WERI-Rb-1 (cell line): ENCODE results near the gene DMKN.

ENCODE experiments used
- DNase-seq: peaks from one replicate; pipeline ENCODE4 v3.0.0-alpha.2; 2020
- H3K27ac ChIP-seq: fragments of 250-450 bp; sonication (Bioruptor Pico); 2 replicates; pipeline ENCODE4 v1.5.1; 2020; ENCODE audit warnings: mild to moderate bottlenecking, moderate library complexity
- H3K27me3 ChIP-seq: fragments of 250-450 bp; sonication (Bioruptor Pico); 2 replicates; pipeline ENCODE4 v1.5.1; 2021; ENCODE audit warnings: mild to moderate bottlenecking, low read depth, moderate library complexity; ENCODE audit not compliant: insufficient read depth, severe bottlenecking
- H3K36me3 ChIP-seq: fragments of 250-450 bp; sonication (Bioruptor Pico); 2 replicates; pipeline ENCODE4 v1.5.1; 2020; ENCODE audit warnings: mild to moderate bottlenecking, moderate library complexity
- H3K4me3 ChIP-seq: 2 replicates; pipeline ENCODE4 v1.5.1; 2011; ENCODE audit warnings: low read depth, mild to moderate bottlenecking, control low read depth, low read length
- H3K9me3 ChIP-seq: fragments of 250-450 bp; sonication (Bioruptor Pico); 2 replicates; pipeline ENCODE4 v1.5.1; 2021; ENCODE audit warnings: mild to moderate bottlenecking, moderate library complexity; ENCODE audit not compliant: severe bottlenecking
- CTCF ChIP-seq: IDR thresholded peaks from 2 replicates; pipeline ENCODE4 v1.5.1; 2011; ENCODE audit warnings: low read depth, mild to moderate bottlenecking, control low read depth, inconsistent platforms, low read length

Gene DMKN

GRCh38 chr19:35552534-35553384 is 39.3 kb upstream of the DMKN start:
- Histone ChIP-seq H3K9me3 (peaks cover 3% of the 10 kb centered on the region), H3K4me3 (no peak overlapping the region), H3K36me3 (no peaks in the 10 kb centered on the region), H3K27ac (no peak overlapping the region), H3K27me3 (no peaks in the 10 kb centered on the region)
- DNase-seq: no peak
- TF ChIP-seq CTCF: no peak

- Histone ChIP-seq H3K27ac (no peak overlapping the region), H3K27me3 (no peaks in the 10 kb centered on the region), H3K4me3 (no peak overlapping the region), H3K9me3 (peaks cover 3% of the 10 kb centered on the region), H3K36me3 (peaks cover 6% of the 10 kb centered on the region; the same call in 1 of the 2 replicates)
- TF ChIP-seq CTCF: no peak
- no peak for DNase-seq
Measured at GRCh38 chr19:35551091-35551810, 37.8 kb upstream of the DMKN start.

GRCh38 chr19:35549879-35550523 is 36.6 kb upstream of the DMKN start:
- DNase-seq: no peak
- Histone ChIP-seq H3K27ac (no peak overlapping the region), H3K9me3 (no peaks in the 10 kb centered on the region), H3K36me3 (peaks cover 6% of the 10 kb centered on the region; the same call in 1 of the 2 replicates), H3K4me3 (no peak overlapping the region), H3K27me3 (no peaks in the 10 kb centered on the region)
- TF ChIP-seq CTCF: no peak

GRCh38 chr19:35549174-35549788 is 35.8 kb upstream of the DMKN start:
- peaks cover 6% of the 10 kb centered on the region; the same call in 1 of the 2 replicates for H3K36me3 ChIP-seq
- no peak overlapping the region for H3K4me3 ChIP-seq
- H3K27me3 ChIP-seq: no peaks in the 10 kb centered on the region
- TF ChIP-seq CTCF: peak; percentile 75
- no peak overlapping the region for H3K27ac ChIP-seq
- DNase-seq: peak; percentile 62
- no peaks in the 10 kb centered on the region for H3K9me3 ChIP-seq

GRCh38 chr19:35546532-35546931 is 33.1 kb upstream of the DMKN start:
- H3K27me3 ChIP-seq: no peaks in the 10 kb centered on the region
- H3K27ac ChIP-seq: no peak overlapping the region
- no peaks in the 10 kb centered on the region for H3K9me3 ChIP-seq
- TF ChIP-seq CTCF: no peak
- 0 out of 2 replicates have a peak overlapping the region, but pooled peaks have one; percentile 88 for H3K4me3 ChIP-seq
- peaks cover 6% of the 10 kb centered on the region; the same call in 1 of the 2 replicates for H3K36me3 ChIP-seq
- no peak for DNase-seq
